ENCODE measurements around the gene TAF6L.

Gene TAF6L

GRCh38 chr11:62792202-62792575 lies 21.0 kb downstream of the TAF6L start:
- Histone ChIP-seq H3K9me3 (ENCODE audit: low read length) (no peaks in the 10 kb centered on the region), H3K27ac (ENCODE audit: low read depth, low read length) (peak overlapping the region; percentile 88), H3K4me3 (ENCODE audit: low read depth in 1 of 2, low read length in 2 of 2) (peak overlapping the region; percentile 69 to 92), H3K9ac (ENCODE audit: low read length) (peak overlapping the region; percentile 65), H3K27me3 (ENCODE audit: control insufficient read depth in 1 of 2, insufficient read depth in 2 of 2, low read length in 2 of 2) (no peaks in the 10 kb centered on the region), H3K36me3 (ENCODE audit: insufficient read depth, low read length) (peaks cover 69% of the 10 kb centered on the region), H3K4me1 (ENCODE audit: insufficient read depth, low read length) (peaks cover 24% of the 10 kb centered on the region)

DNA sequence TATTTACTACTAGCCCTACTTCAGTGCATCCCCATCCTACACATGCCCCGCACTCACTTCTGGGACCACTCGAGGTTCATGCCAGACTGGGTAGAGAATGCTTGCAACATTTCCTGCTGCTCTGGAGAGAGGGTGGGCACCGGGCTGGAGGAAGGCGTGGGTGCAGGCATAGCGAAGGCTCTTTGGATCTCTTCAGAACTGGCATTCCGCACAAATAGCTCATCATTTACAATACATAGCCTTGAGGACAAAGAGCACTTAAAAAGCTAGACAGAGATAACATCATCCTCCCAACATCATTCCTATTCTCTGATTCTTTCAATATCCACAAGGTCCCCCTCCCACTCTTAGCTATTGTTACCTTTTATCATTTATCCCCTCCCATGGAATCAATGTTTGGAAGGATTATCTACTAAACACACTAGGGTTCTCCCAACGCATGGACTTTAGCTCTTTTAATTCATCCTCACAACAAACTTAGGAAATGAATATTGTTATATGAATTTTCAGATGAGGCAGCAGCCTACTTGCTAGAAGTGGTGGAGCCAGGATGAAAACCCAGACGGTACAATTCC lies 23.1 kb downstream of the TAF6L start:
- H3K27ac ChIP-seq (ENCODE audit: low read depth, low read length), result no peak overlapping the region
- no peaks in the 10 kb centered on the region for H3K9me3 ChIP-seq (ENCODE audit: low read length)
- no peaks in the 10 kb centered on the region for H3K27me3 ChIP-seq (ENCODE audit: control insufficient read depth in 1 of 2, insufficient read depth in 2 of 2, low read length in 2 of 2)
- peaks cover 18% of the 10 kb centered on the region for H3K4me1 ChIP-seq (ENCODE audit: insufficient read depth, low read length)
- no peak overlapping the region for H3K9ac ChIP-seq (ENCODE audit: low read length)
- no peak overlapping the region for H3K4me3 ChIP-seq (ENCODE audit: low read depth in 1 of 2, low read length in 2 of 2)
- peaks cover 77% of the 10 kb centered on the region for H3K36me3 ChIP-seq (ENCODE audit: insufficient read depth, low read length)

DNA sequence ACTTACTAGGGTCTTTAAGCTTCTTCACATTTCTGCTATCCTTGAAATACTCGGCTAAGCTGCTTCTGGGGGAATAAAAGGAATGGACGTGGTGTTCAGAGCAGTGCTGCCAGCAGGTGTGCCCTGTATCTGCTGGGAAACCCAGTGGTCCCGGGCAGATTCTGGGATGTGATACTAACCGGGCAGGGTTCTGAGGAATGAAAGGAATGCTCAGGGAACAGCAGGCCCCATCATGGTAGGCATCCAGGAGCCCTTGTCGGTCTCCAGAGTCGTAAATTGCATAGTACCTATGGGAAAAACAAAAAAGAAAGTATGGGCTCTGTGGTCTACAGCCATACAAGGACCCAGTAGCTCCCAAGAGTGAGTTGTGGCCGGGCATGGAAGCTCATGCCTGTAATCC lies 25.1 kb downstream of the TAF6L start:
- Histone ChIP-seq H3K4me1 (ENCODE audit: insufficient read depth, low read length) (peaks cover 9% of the 10 kb centered on the region), H3K27ac (ENCODE audit: low read depth, low read length) (no peak overlapping the region), H3K9ac (ENCODE audit: low read length) (no peak overlapping the region), H3K9me3 (ENCODE audit: low read length) (no peaks in the 10 kb centered on the region), H3K27me3 (ENCODE audit: control insufficient read depth in 1 of 2, insufficient read depth in 2 of 2, low read length in 2 of 2) (no peaks in the 10 kb centered on the region), H3K4me3 (ENCODE audit: low read depth in 1 of 2, low read length in 2 of 2) (no peak overlapping the region), H3K36me3 (ENCODE audit: insufficient read depth, low read length) (peaks cover 81% of the 10 kb centered on the region)

GRCh38 chr11:62799486-62799885 lies 28.3 kb downstream of the TAF6L start:
- Histone ChIP-seq H3K9me3 (ENCODE audit: low read length) (no peaks in the 10 kb centered on the region), H3K36me3 (ENCODE audit: insufficient read depth, low read length) (peaks cover 82% of the 10 kb centered on the region)

GRCh38 chr11:62801071-62801470 lies 29.9 kb downstream of the TAF6L start:
- H3K9me3 ChIP-seq (ENCODE audit: low read length), result no peaks in the 10 kb centered on the region
- no peaks in the 10 kb centered on the region for H3K27me3 ChIP-seq (ENCODE audit: control insufficient read depth in 1 of 2, insufficient read depth in 2 of 2, low read length in 2 of 2)
- no peak overlapping the region for H3K4me3 ChIP-seq (ENCODE audit: low read depth in 1 of 2, low read length in 2 of 2)
- H3K4me1 ChIP-seq (ENCODE audit: insufficient read depth, low read length), result peaks cover 15% of the 10 kb centered on the region
- H3K27ac ChIP-seq (ENCODE audit: low read depth, low read length), result no peak overlapping the region
- no peak overlapping the region for H3K9ac ChIP-seq (ENCODE audit: low read length)
- peaks cover 67% of the 10 kb centered on the region for H3K36me3 ChIP-seq (ENCODE audit: insufficient read depth, low read length)

More at GRCh38 chr11:62799486-62799885, 28.3 kb downstream of the TAF6L start:
- no peaks in the 10 kb centered on the region for H3K27me3 ChIP-seq (ENCODE audit: control insufficient read depth in 1 of 2, insufficient read depth in 2 of 2, low read length in 2 of 2)
- no peak overlapping the region for H3K4me3 ChIP-seq (ENCODE audit: low read depth in 1 of 2, low read length in 2 of 2)
- H3K9ac ChIP-seq (ENCODE audit: low read length), result no peak overlapping the region
- peaks cover 13% of the 10 kb centered on the region for H3K4me1 ChIP-seq (ENCODE audit: insufficient read depth, low read length)
- H3K27ac ChIP-seq (ENCODE audit: low read depth, low read length), result no peak overlapping the region

GRCh38 chr11:62804310-62805075 lies 33.3 kb downstream of the TAF6L start:
- Histone ChIP-seq H3K36me3 (ENCODE audit: insufficient read depth, low read length) (peaks cover 42% of the 10 kb centered on the region), H3K27ac (ENCODE audit: low read depth, low read length) (peak overlapping the region; percentile 87), H3K4me1 (ENCODE audit: insufficient read depth, low read length) (peaks cover 18% of the 10 kb centered on the region), H3K9me3 (ENCODE audit: low read length) (no peaks in the 10 kb centered on the region), H3K4me3 (ENCODE audit: low read depth in 1 of 2, low read length in 2 of 2) (peak overlapping the region; percentile 84 to 93), H3K9ac (ENCODE audit: low read length) (peak overlapping the region; percentile 79), H3K27me3 (ENCODE audit: control insufficient read depth in 1 of 2, insufficient read depth in 2 of 2, low read length in 2 of 2) (no peaks in the 10 kb centered on the region)

DNA sequence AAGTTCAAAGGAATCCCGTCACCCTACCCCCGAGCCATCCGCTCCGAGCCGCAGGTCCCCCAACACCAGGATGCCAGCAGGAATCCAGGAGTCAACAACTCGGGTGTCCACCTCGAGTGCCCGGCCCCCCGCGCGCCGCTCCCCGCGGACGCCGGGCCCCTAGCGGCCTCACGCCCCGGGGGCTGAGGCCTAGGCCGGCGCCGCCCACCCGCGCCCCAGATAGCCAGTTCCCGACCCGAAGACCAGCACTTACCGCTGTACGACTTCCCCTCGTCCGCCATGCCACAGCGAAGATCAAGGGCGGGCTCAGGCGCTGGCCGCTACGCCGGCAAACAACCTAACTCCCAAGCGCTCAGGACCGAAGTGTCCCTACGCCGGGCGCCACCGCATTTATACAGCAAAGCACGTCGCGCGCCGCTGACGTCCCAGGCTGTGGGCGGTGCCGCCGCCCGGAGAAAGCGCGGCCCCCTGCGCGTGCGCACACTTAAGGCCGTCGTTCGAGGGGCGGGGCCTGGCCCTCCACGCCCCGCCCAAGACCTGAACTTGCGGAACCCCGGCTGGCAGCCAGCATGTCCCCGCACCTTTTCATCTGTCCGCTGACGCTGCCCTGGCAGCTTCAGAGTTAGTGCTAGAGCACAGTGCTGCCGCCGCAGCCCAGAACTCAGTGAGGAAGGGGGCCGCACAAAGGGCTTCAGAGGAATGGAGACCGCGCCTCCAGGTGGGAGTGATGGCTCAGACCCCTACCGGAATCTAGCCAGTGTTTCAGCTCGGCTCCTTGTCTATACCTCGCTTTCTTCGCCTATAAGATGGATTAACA lies 34.1 kb downstream of the TAF6L start, which contains the start of gene NXF1:
NXF1 (minus strand) TSS at position 365 of the 817 bp plus-strand sequence; CDS start at position 281, 84 bp downstream.
- peak within 1 kb of the TSS; percentile 87 for H3K27ac ChIP-seq (ENCODE audit: low read depth, low read length)
- peak within 1 kb of the TSS; percentile 84 to 93 for H3K4me3 ChIP-seq (ENCODE audit: low read depth in 1 of 2, low read length in 2 of 2)
- H3K4me1 ChIP-seq (ENCODE audit: insufficient read depth, low read length), result peaks cover 18% of the 10 kb centered on the region
- H3K27me3 ChIP-seq (ENCODE audit: control insufficient read depth in 1 of 2, insufficient read depth in 2 of 2, low read length in 2 of 2), result no peaks in the 10 kb centered on the region
- H3K36me3 ChIP-seq (ENCODE audit: insufficient read depth, low read length), result peaks cover 34% of the 10 kb centered on the region
- no peaks in the 10 kb centered on the region for H3K9me3 ChIP-seq (ENCODE audit: low read length)
- peak within 1 kb of the TSS; percentile 89 for H3K9ac ChIP-seq (ENCODE audit: low read length)

GRCh38 chr11:62805961-62806441 lies 34.8 kb downstream of the TAF6L start:
- H3K4me3 ChIP-seq (ENCODE audit: low read depth in 1 of 2, low read length in 2 of 2), result peak overlapping the region; percentile 84 to 93
- H3K27ac ChIP-seq (ENCODE audit: low read depth, low read length), result peak overlapping the region; percentile 87
- H3K4me1 ChIP-seq (ENCODE audit: insufficient read depth, low read length), result peaks cover 18% of the 10 kb centered on the region
- H3K27me3 ChIP-seq (ENCODE audit: control insufficient read depth in 1 of 2, insufficient read depth in 2 of 2, low read length in 2 of 2), result no peaks in the 10 kb centered on the region
- peaks cover 27% of the 10 kb centered on the region for H3K36me3 ChIP-seq (ENCODE audit: insufficient read depth, low read length)
- peak overlapping the region; percentile 89 for H3K9ac ChIP-seq (ENCODE audit: low read length)
- H3K9me3 ChIP-seq (ENCODE audit: low read length), result no peaks in the 10 kb centered on the region

GRCh38 chr11:62806611-62807121 lies 35.5 kb downstream of the TAF6L start:
- Histone ChIP-seq H3K9me3 (ENCODE audit: low read length) (no peaks in the 10 kb centered on the region), H3K27me3 (ENCODE audit: control insufficient read depth in 1 of 2, insufficient read depth in 2 of 2, low read length in 2 of 2) (no peaks in the 10 kb centered on the region), H3K4me1 (ENCODE audit: insufficient read depth, low read length) (peaks cover 18% of the 10 kb centered on the region), H3K4me3 (ENCODE audit: low read depth in 1 of 2, low read length in 2 of 2) (no peak overlapping the region), H3K9ac (ENCODE audit: low read length) (no peak overlapping the region), H3K36me3 (ENCODE audit: insufficient read depth, low read length) (peaks cover 21% of the 10 kb centered on the region), H3K27ac (ENCODE audit: low read depth, low read length) (no peak overlapping the region)

DNA sequence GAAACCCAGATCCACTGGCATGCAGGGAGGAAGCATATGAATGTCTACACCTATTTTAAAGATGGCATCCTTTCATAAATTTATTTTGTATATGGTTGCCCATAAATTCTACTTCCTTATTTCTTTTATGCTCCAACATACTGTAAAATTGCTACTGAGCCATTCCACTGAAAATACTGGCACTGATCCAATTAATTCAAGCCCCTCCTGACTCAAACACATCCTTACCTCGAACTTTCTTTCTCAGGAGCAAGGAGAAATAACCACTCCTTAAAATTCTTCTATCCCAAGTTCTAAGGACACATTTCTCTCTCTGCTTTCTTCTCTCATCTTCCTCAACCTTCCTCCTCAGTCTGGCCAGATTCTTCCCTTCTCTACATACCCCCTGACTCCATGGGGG lies 39.6 kb downstream of the TAF6L start:
- Histone ChIP-seq H3K9me3 (ENCODE audit: low read length) (no peaks in the 10 kb centered on the region), H3K9ac (ENCODE audit: low read length) (no peak overlapping the region), H3K4me1 (ENCODE audit: insufficient read depth, low read length) (peaks cover 4% of the 10 kb centered on the region), H3K27me3 (ENCODE audit: control insufficient read depth in 1 of 2, insufficient read depth in 2 of 2, low read length in 2 of 2) (no peaks in the 10 kb centered on the region), H3K27ac (ENCODE audit: low read depth, low read length) (no peak overlapping the region), H3K36me3 (ENCODE audit: insufficient read depth, low read length) (peaks cover 4% of the 10 kb centered on the region), H3K4me3 (ENCODE audit: low read depth in 1 of 2, low read length in 2 of 2) (no peak overlapping the region)

- Histone ChIP-seq H3K27ac (ENCODE audit: low read depth, low read length) (no peak overlapping the region), H3K9ac (ENCODE audit: low read length) (no peak overlapping the region), H3K9me3 (ENCODE audit: low read length) (no peaks in the 10 kb centered on the region), H3K27me3 (ENCODE audit: control insufficient read depth in 1 of 2, insufficient read depth in 2 of 2, low read length in 2 of 2) (no peaks in the 10 kb centered on the region), H3K4me3 (ENCODE audit: low read depth in 1 of 2, low read length in 2 of 2) (no peak overlapping the region), H3K4me1 (ENCODE audit: insufficient read depth, low read length) (no peaks in the 10 kb centered on the region), H3K36me3 (ENCODE audit: insufficient read depth, low read length) (peaks cover 4% of the 10 kb centered on the region)
Observed at GRCh38 chr11:62811659-62812058, 40.5 kb downstream of the TAF6L start.

Measured in muscle layer of colon (tissue), 2 donors.